Measurements from ENCODE around the gene IFT25.

GRCh38 chr1:53894644-53895043 lies 50.9 kb downstream of the IFT25 start:
- TF ChIP-seq POLR2A (IDR thresholded peaks at IDR 0.05) (no peak), CTCF (IDR thresholded peaks at IDR 0.05) (no peak), POLR2AphosphoS5 (IDR thresholded peaks at IDR 0.05; ENCODE audit: insufficient read depth in 1 of 2, low read depth in 1 of 2) (no peak)
